NB4 (cell line): ENCODE measurements around the gene SLX1A.
"Not testable (repeated sequence)": the region's sequence is repeated elsewhere in the genome, so short reads cannot be mapped to it uniquely, and the experiment has no call there.

Source experiments
- DNase-seq: peaks from one replicate; pipeline ENCODE4 v3.0.0; 2010; ENCODE audit warnings: low read depth
- H3K4me3 ChIP-seq: one replicate; pipeline ENCODE4 v1.5.1; 2011; ENCODE audit warnings: mild to moderate bottlenecking, low read depth, low read length, moderate library complexity
- CTCF ChIP-seq: IDR thresholded peaks from one replicate; pipeline ENCODE4 v1.5.1; 2012; ENCODE audit warnings: low read depth, low read length
- MYC ChIP-seq: IDR thresholded peaks from 2 replicates; pipeline ENCODE4 v1.6.1; 2011; ENCODE audit warnings: low read depth, low read length
- POLR2A ChIP-seq: IDR thresholded peaks from 2 replicates; pipeline ENCODE4 v1.6.1; 2011; ENCODE audit warnings: mild to moderate bottlenecking; ENCODE audit not compliant: insufficient read length; ENCODE audit errors: extremely low read depth
- TF ChIP-seq, protein P1 (sequence below): IDR thresholded peaks from 2 replicates; pipeline ENCODE4 v1.6.1; 2011; ENCODE audit warnings: low read depth, low read length

The SLX1A gene

GRCh38 chr16:30163538-30163937, 30.1 kb upstream of the SLX1A start:
- TF ChIP-seq POLR2A (no peak), CTCF (no peak), MYC (no peak)
- TF ChIP-seq, protein P1, sequence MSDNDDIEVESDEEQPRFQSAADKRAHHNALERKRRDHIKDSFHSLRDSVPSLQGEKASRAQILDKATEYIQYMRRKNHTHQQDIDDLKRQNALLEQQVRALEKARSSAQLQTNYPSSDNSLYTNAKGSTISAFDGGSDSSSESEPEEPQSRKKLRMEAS: no peak
- no peak overlapping the region for H3K4me3 ChIP-seq
- no peak for DNase-seq

DNA sequence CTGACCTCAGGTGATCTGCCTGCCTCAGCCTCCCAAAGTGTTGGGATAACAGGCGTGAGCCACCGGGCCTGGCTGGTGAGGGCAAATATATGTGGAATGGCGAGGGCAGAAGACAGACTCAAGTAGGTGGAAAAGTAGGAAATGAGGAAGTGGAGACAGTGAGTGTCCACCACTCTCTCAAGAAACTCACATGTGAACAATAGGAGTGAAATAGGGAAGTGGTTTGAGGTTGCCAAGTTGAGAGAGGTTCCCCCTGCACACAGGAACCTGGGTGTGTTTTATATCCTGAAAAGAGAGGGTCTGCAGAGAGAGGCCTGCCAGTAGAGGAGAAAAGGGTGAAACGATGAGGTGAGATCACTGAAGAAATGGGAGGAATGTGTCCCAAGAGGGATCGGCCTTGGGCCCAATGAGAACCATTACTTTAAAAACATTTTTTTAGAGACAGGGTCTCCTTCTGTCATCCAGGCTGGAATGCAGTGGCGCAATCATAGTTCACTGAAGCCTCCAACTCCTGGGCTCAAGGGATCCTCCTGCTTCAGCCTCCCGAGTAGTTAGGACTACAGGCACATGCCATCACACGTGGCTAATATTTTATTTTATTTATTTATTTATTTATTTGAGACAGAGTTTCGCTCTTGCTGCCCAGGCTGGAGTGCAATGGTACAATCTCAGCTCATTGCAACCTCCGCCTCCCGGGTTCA, 27.3 kb upstream of the SLX1A start:
- TF ChIP-seq, protein P1: peak; percentile 76
- peak; percentile 39 for TF ChIP-seq MYC
- no peak for TF ChIP-seq CTCF
- H3K4me3 ChIP-seq: no peak overlapping the region
- peak; percentile 97 for DNase-seq

DNA sequence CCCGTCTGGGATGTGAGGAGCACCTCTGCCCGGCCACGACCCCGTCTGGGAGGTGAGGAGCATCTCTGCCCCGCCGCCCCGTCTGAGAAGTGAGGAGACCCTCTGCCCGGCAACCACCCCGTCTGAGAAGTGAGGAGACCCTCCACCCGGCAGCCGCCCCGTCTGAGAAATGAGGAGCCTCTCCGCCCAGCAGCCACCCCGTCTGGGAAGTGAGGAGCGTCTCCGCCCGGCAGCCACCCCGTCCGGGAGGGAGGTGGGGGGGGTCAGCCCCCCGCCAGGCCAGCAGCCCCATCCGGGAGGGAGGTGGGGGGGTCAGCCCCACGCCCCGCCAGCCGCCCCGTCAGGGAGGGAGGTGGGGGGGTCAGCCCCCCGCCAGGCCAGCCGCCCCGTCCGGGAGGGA, 24.9 kb upstream of the SLX1A start:
- not testable (repeated sequence) for DNase-seq, H3K4me3 ChIP-seq

GRCh38 chr16:30169416-30169815, 24.3 kb upstream of the SLX1A start:
- not testable (repeated sequence) for H3K4me3 ChIP-seq, DNase-seq

GRCh38 chr16:30170145-30170544, 23.5 kb upstream of the SLX1A start:
- not testable (repeated sequence) for DNase-seq, H3K4me3 ChIP-seq

GRCh38 chr16:30173054-30173453, 20.6 kb upstream of the SLX1A start:
- no peak overlapping the region for H3K4me3 ChIP-seq
- peak; percentile 14 for DNase-seq
- TF ChIP-seq, protein P1: no peak
- TF ChIP-seq POLR2A (no peak), CTCF (no peak), MYC (no peak)

DNA sequence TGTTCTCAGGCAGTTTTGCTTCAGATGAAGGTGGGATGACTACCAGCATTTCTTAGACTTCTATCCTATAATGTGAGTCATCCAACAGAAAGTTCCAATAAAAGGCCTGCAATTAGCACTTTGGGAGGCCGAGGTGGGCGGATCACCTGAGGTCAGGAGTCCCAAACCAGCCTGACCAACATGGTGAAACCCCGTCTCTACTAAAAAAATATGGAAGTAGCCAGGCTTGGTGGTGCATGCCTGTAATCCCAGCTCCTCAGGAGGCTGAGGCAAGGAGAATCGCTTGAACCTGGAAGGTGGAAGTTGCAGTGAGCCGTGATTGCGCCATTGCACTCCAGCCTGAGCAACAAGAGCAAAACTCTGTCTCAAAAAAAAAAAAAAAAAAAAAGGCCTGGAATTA, 16.8 kb upstream of the SLX1A start:
- not testable (repeated sequence) for H3K4me3 ChIP-seq
- DNase-seq: peak; percentile 59

- no peak for DNase-seq
- no peak for TF ChIP-seq MYC
- no peak overlapping the region for H3K4me3 ChIP-seq
Observed at GRCh38 chr16:30179195-30179594, 14.5 kb upstream of the SLX1A start.

DNA sequence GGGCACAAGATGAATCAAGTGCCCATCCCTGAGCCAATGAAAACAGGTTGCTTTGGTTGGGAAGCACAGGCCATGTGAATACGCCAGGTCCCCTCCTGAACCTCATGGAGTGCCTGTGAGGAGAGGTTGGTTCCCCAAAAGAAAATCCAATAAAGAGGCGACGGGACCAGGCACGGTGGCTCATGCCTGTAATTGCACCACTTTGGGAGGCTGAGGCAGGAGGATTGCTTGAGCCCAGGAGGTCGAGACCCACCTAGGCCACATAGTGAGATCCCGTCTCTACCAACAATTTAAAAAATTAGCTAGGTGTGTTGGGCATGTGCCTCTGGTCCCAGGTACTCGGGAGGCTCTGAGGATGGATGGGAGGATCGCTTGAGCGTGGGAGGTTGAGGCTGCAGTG, 13.7 kb upstream of the SLX1A start:
- DNase-seq: no peak
- H3K4me3 ChIP-seq: no peak overlapping the region
- no peak for TF ChIP-seq MYC
- no peak for TF ChIP-seq POLR2A
- no peak for TF ChIP-seq CTCF
- TF ChIP-seq, protein P1: no peak
